Measurements from ENCODE around the gene ALDH1L1. TPM values are rescaled to one million over a fixed set of nuclear protein-coding genes. Genes with fewer than 3 reads are reported as not detected.

ALDH1L1 gene
- total and polyA plus RNA-seq, 2 of the 4 experiments (the other 2 are of a cell fraction) = not detected

DNA sequence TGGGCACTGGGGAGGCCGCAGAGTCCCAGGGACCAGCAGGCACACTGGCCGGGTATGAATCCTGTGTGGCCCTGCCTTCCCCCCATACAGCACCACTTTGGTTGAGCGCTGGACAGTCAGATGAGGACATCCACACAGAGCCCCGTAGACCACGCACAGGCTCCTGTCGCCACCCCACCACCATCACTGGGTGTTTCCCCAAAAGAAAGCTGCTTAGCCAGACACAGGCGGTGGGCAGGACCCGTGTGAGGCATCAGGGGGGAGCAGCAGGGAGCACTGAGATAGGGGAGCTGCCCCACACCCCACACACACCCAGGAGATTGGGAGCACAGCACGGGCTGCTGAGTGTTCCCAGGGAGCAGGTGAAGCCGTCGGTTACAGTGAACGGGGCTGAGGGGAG, 54.1 kb downstream of the ALDH1L1 start:
- Histone ChIP-seq H2AFZ (replicated peaks; ENCODE audit: low read length, poor library complexity) (no peak overlapping the region), H2BK5ac (ENCODE audit: low read depth, low read length, poor library complexity, severe bottlenecking) (no peak overlapping the region), H3K14ac (replicated peaks; ENCODE audit: low read depth, low read length) (no peak overlapping the region), H3K36me3 (ENCODE audit: control insufficient read depth, insufficient read depth, low read length) (no peaks in the 10 kb centered on the region), H4K5ac (ENCODE audit: low read depth, low read length) (no peak overlapping the region), H4K8ac (ENCODE audit: low read depth in 2 of 2, low read length in 2 of 2) (no peak overlapping the region), H3K9me3 (ENCODE audit: control insufficient read depth, insufficient read depth, low read length) (no peaks in the 10 kb centered on the region), H3K4me1 (ENCODE audit: control insufficient read depth, insufficient read depth, low read length) (no peaks in the 10 kb centered on the region), H3K27me3 (ENCODE audit: control insufficient read depth, insufficient read depth, low read length) (peaks cover 44% of the 10 kb centered on the region), H3K4me3 (ENCODE audit: insufficient read depth, low read depth, low read length) (no peak overlapping the region), H2BK20ac (ENCODE audit: low read depth, low read length) (no peak overlapping the region), H4K20me1 (ENCODE audit: insufficient read depth, low read length) (no peaks in the 10 kb centered on the region), H3K18ac (ENCODE audit: low read depth, low read length) (no peak overlapping the region), H2BK15ac (ENCODE audit: low read depth, low read length) (no peak overlapping the region), H3K4me2 (ENCODE audit: low read depth, low read length) (no peak overlapping the region), H3K27ac (ENCODE audit: insufficient read depth, low read length) (no peak overlapping the region), H3K79me1 (ENCODE audit: low read depth in 1 of 2, low read length in 2 of 2) (no peaks in the 10 kb centered on the region), H4K91ac (ENCODE audit: insufficient read depth, low read depth, low read length) (no peak overlapping the region), H2AK5ac (ENCODE audit: low read depth, low read length) (no peak overlapping the region), H3K4ac (ENCODE audit: low read depth, low read length) (no peak overlapping the region), H3K56ac (ENCODE audit: extremely low read depth, insufficient read depth, low read length) (no peak overlapping the region), H2BK120ac (ENCODE audit: low read depth, low read length) (no peak overlapping the region), H3K9me1 (ENCODE audit: insufficient read depth, low read length) (no peaks in the 10 kb centered on the region), H2AK9ac (replicated peaks; ENCODE audit: low read depth, low read length, poor library complexity) (no peak overlapping the region), H3K23ac (ENCODE audit: low read depth, low read length) (no peak overlapping the region), H3K9ac (ENCODE audit: low read depth, low read length) (no peak overlapping the region)
- in situ Hi-C loops (cut with MboI; ENCODE audit: low sequenced_read_pairs) (no loop called here), intact Hi-C loops (cut with micrococcal nuclease) (no loop called here), dilution Hi-C loops (cut with HindIII; ENCODE audit: low sequenced_read_pairs, unreplicated experiment) (no loop called here)
- 33% methylated on average over 1 of the region's 12 CpGs; no CpG with 5 or more reads in 1 of the 2 experiments for WGBS, 2 experiments (ENCODE audit: extremely low coverage in 2 of 2, insufficient read length in 1 of 2)
- ChIA-PET POLR2A (ENCODE audit: unreplicated experiment) (no interaction called here), CTCF (interaction anchor here (1.0 kb wide), 1 partner anchor 262 kb away, joined by 3 read pairs; no protein-coding TSS in a partner anchor)
- TF ChIP-seq, protein P1, sequence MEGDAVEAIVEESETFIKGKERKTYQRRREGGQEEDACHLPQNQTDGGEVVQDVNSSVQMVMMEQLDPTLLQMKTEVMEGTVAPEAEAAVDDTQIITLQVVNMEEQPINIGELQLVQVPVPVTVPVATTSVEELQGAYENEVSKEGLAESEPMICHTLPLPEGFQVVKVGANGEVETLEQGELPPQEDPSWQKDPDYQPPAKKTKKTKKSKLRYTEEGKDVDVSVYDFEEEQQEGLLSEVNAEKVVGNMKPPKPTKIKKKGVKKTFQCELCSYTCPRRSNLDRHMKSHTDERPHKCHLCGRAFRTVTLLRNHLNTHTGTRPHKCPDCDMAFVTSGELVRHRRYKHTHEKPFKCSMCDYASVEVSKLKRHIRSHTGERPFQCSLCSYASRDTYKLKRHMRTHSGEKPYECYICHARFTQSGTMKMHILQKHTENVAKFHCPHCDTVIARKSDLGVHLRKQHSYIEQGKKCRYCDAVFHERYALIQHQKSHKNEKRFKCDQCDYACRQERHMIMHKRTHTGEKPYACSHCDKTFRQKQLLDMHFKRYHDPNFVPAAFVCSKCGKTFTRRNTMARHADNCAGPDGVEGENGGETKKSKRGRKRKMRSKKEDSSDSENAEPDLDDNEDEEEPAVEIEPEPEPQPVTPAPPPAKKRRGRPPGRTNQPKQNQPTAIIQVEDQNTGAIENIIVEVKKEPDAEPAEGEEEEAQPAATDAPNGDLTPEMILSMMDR (conservative IDR thresholded peaks at IDR 0.05; ENCODE audit: low read depth, low read length) = no peak
- TF ChIP-seq MAFK (IDR thresholded peaks at IDR 0.05; ENCODE audit: low read depth, low read length) = no peak
- BruUV-seq (replicated peaks) = no TSS peak
- ATAC-seq (ENCODE audit: low read depth) (no peak), DNase-seq (no peak)
